ENCODE measurements around the gene CLNS1A. TPM values are rescaled to one million over a fixed set of nuclear protein-coding genes. Genes with fewer than 3 reads are reported as not detected.
"Not testable (repeated sequence)": the region's sequence is repeated elsewhere in the genome, so short reads cannot be mapped to it uniquely, and the experiment has no call there.

The CLNS1A gene
- total RNA-seq, 4 donors from 2014 or later, result 56.7 to 92.3 (median 68.9) TPM

GRCh38 chr11:77642228-77642627 is 4.6 kb upstream of the CLNS1A start:
- TF ChIP-seq EP300 (IDR thresholded peaks at IDR 0.05) (no peak), POLR2A (IDR thresholded peaks at IDR 0.05) (no peak)
- TF ChIP-seq, protein P1, sequence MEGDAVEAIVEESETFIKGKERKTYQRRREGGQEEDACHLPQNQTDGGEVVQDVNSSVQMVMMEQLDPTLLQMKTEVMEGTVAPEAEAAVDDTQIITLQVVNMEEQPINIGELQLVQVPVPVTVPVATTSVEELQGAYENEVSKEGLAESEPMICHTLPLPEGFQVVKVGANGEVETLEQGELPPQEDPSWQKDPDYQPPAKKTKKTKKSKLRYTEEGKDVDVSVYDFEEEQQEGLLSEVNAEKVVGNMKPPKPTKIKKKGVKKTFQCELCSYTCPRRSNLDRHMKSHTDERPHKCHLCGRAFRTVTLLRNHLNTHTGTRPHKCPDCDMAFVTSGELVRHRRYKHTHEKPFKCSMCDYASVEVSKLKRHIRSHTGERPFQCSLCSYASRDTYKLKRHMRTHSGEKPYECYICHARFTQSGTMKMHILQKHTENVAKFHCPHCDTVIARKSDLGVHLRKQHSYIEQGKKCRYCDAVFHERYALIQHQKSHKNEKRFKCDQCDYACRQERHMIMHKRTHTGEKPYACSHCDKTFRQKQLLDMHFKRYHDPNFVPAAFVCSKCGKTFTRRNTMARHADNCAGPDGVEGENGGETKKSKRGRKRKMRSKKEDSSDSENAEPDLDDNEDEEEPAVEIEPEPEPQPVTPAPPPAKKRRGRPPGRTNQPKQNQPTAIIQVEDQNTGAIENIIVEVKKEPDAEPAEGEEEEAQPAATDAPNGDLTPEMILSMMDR (IDR thresholded peaks at IDR 0.05), result no peak
- 72 to 80% methylated on average over 2 of the region's 2 CpGs for WGBS, 2 donors

DNA sequence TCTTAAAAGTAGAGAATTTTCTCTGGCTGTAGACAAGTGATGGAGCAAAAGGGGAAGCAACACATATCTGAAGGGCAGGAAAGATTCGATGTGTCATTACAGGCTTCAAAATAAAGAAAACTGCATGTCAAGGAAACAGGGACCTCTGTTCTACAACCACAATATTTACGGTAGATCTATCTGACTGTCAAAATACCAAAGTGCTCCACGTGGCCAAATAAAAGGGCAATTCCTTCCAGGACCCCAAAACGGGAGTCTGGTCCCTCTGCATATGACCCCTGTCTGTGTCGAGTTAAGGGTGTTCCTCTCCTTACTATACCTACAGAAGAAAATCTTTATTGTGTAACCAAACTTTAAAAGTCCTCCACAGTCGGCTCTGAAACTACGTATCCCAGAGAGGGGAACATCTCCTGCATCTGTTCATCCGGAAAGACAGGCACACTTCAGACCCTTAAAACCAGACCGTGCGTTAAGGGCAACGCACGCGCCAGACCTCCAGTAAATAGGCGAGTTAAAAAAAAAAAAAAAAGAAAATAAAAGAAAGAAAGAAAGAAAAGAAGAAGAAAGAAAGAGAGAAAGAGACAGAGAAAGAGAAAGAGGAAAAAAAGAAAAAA is 756 bp downstream of the CLNS1A start:
- peaks cover 0 to 42% (median 16%) of the 10 kb centered on the region in 4 donors for H3K4me1 ChIP-seq
- H3K36me3 ChIP-seq, result no peaks in the 10 kb centered on the region
- no peaks in the 10 kb centered on the region for H3K9me3 ChIP-seq
- WGBS, 2 donors, result 2 to 3% methylated on average over 14 of the region's 14 CpGs
- TF ChIP-seq EP300 (IDR thresholded peaks at IDR 0.05) (no peak), POLR2A (IDR thresholded peaks at IDR 0.05) (no peak)
- TF ChIP-seq, protein P1 (IDR thresholded peaks at IDR 0.05), result no peak
- H3K27ac ChIP-seq, result peak overlapping the region in 3 of 4 donors; percentile 24 to 81 (median 60)
- peak overlapping the region; percentile 63 to 84 (median 82) for H3K4me3 ChIP-seq
- DNase-seq (ENCODE audit: low spot score in 2 of 2), result no peak
- no peaks in the 10 kb centered on the region for H3K27me3 ChIP-seq

More at GRCh38 chr11:77642228-77642627, 4.6 kb upstream of the CLNS1A start:
- Histone ChIP-seq H3K9me3 (no peaks in the 10 kb centered on the region), H3K27me3 (no peaks in the 10 kb centered on the region), H3K27ac (no peak overlapping the region), H3K4me1 (peaks cover 0 to 5% (median 4%) of the 10 kb centered on the region in 4 donors), H3K36me3 (no peaks in the 10 kb centered on the region), H3K4me3 (no peak overlapping the region)
- DNase-seq (ENCODE audit: low spot score in 2 of 2), result no peak

GRCh38 chr11:77633926-77634325 is 3.7 kb downstream of the CLNS1A start:
- not testable (repeated sequence) for H3K36me3 ChIP-seq; H3K27ac ChIP-seq; H3K4me3 ChIP-seq; H3K9me3 ChIP-seq; DNase-seq (ENCODE audit: low spot score in 2 of 2); H3K27me3 ChIP-seq
- 83 to 90% methylated on average over 5 of the region's 5 CpGs for WGBS, 2 donors
- peaks cover 0 to 55% (median 21%) of the 10 kb centered on the region in 4 donors for H3K4me1 ChIP-seq

DNA sequence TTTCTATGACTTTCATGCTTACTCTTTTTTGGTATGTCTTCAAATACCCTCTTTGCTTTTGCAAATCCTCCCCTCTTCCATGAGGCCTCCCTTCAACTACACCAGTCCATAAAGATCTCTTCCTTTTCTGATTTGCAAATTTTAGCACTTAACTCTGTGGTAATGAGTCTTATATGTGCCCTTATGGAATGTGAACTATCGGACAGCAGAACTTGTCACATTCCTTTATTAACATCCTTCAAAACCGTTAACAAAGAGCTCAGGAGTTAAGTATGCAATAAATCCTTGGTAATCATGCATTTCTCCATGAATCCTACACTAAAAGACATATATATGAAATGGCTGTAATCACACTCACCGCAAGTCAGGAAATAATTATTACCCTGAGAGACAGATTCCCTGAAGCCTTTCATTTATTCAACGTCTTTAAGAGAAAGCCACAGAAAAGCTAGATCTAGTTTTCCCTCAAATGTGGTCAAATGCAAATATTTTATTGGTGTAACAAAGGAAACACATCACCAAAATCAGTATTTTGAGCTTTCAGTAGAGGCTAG is 7.4 kb downstream of the CLNS1A start:
- Histone ChIP-seq H3K27ac (peak overlapping the region in 1 of 4 donors; percentile 20), H3K27me3 (no peaks in the 10 kb centered on the region), H3K36me3 (peaks cover 0 to 30% (median 0%) of the 10 kb centered on the region in 3 donors), H3K4me3 (no peak overlapping the region), H3K4me1 (peaks cover 0 to 32% (median 5%) of the 10 kb centered on the region in 4 donors), H3K9me3 (no peaks in the 10 kb centered on the region)
- TF ChIP-seq, protein P1 (IDR thresholded peaks at IDR 0.05), result no peak
- no peak for TF ChIP-seq EP300 (IDR thresholded peaks at IDR 0.05)
- no peak for TF ChIP-seq POLR2A (IDR thresholded peaks at IDR 0.05)
- no peak for DNase-seq (ENCODE audit: low spot score in 2 of 2)
- 59 to 70% methylated on average over 4 of the region's 4 CpGs for WGBS, 2 donors

DNA sequence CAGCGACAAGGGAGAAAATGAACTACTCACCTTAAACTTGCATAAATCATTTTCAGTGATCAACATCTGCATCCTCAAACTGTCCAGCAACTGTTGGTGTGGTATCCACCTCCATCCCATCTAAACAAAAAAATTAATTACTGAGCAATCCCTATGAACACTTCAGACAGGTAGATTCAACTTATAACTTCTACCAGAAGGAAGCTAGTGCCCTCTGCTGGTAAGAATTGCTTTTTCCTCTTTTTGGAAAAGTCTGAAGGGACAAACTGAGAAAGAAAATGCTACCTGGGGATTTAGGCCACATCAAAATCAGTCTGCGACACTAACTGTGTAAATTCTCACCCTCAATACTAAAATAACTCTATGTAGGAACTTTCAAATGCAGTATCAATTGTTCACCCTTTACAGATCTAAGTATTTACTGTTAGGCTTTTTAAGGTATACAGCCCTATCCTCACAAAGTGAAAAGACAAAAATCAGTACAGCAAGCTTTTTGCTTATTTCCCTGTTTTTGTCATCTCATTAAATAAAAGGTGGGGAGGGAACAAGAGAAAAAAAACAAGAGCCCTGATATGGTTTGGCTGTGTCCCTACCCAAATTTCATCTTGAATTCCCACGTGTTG is 17.9 kb downstream of the CLNS1A start:
- peak in 1 of 2 donors; percentile 37 for DNase-seq (ENCODE audit: low spot score in 2 of 2)
- Histone ChIP-seq H3K27me3 (no peaks in the 10 kb centered on the region), H3K4me3 (no peak overlapping the region), H3K36me3 (peaks cover 0 to 93% (median 3%) of the 10 kb centered on the region in 3 donors), H3K27ac (peak overlapping the region in 1 of 4 donors; percentile 17), H3K9me3 (no peaks in the 10 kb centered on the region), H3K4me1 (peaks cover 0 to 8% (median 0%) of the 10 kb centered on the region in 4 donors)
- 79 to 82% methylated on average over 3 of the region's 3 CpGs for WGBS, 2 donors
- TF ChIP-seq, protein P1 (IDR thresholded peaks at IDR 0.05), result peak; percentile 41 to 67 (median 58)
- TF ChIP-seq POLR2A (IDR thresholded peaks at IDR 0.05) (no peak), EP300 (IDR thresholded peaks at IDR 0.05) (no peak)
